H1 (cell line): ENCODE measurements around the gene CHCHD3. TPM values are rescaled to one million over a fixed set of nuclear protein-coding genes. Genes with fewer than 3 reads are reported as not detected.

Experiments used
- polyA plus RNA-seq, 7 experiments: library from polyadenylated mRNA; depleted of rRNA in 3 of 7; stranded (reverse) in 5 of 7; unstranded in 2 of 7; fragments of >200 nt in 5 of 7; fragments of 200-250 nt in 2 of 7; gene quantifications; 1 replicate in 5 of 7; 2 replicates in 1 of 7; 4 replicates in 1 of 7; pipeline versions ENCODE4 v1.2.1 to v1.2.3, GENCODE V29; 2011 to 2013; ENCODE audit warnings: missing spikeins in 2 of 7, mixed read lengths in 2 of 7
- total RNA-seq: library from RNA; stranded (reverse); fragmentation: NEBNext Ultra II Directional; extraction: Animal tissue kit (Norgen Biotek cat#: 25700); gene quantifications from 2 replicates; pipeline ENCODE4 v1.2.1, GENCODE V29; 2021
- TF ChIP-seq, protein P1 (sequence below): fragments of 300-600 bp; sonication (generic); IDR thresholded peaks from 2 replicates; pipeline ENCODE4 v1.7.1; 2012; ENCODE audit warnings: low read length, moderate library complexity, mild to moderate bottlenecking, inconsistent platforms; ENCODE audit not compliant: insufficient replicate concordance

The CHCHD3 gene
- total and polyA plus RNA-seq, 2 of the 8 experiments (the other 6 are each of a cell fraction or from before 2014, with no cell fraction given), result 42.9 to 137 TPM

DNA sequence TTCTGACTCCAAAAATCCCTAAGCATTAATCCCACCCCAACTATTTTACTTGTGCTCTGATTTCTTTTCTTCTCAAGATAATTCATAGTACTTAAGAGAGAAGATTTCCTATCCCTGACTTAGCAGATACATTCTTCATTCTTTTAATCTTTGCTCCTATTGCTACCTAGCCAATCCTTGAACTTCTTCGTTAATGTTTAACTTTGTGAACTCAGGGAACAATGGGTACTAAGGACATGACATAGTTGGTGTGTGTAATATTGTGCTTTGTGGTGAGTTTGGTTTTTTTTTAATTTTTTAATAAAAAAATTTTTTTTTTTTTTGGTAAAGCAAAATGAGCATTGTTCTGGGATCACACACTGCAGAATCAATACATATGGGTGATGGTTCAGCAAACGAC lies 166.2 kb downstream of the CHCHD3 start (continued):
- TF ChIP-seq, protein P1, sequence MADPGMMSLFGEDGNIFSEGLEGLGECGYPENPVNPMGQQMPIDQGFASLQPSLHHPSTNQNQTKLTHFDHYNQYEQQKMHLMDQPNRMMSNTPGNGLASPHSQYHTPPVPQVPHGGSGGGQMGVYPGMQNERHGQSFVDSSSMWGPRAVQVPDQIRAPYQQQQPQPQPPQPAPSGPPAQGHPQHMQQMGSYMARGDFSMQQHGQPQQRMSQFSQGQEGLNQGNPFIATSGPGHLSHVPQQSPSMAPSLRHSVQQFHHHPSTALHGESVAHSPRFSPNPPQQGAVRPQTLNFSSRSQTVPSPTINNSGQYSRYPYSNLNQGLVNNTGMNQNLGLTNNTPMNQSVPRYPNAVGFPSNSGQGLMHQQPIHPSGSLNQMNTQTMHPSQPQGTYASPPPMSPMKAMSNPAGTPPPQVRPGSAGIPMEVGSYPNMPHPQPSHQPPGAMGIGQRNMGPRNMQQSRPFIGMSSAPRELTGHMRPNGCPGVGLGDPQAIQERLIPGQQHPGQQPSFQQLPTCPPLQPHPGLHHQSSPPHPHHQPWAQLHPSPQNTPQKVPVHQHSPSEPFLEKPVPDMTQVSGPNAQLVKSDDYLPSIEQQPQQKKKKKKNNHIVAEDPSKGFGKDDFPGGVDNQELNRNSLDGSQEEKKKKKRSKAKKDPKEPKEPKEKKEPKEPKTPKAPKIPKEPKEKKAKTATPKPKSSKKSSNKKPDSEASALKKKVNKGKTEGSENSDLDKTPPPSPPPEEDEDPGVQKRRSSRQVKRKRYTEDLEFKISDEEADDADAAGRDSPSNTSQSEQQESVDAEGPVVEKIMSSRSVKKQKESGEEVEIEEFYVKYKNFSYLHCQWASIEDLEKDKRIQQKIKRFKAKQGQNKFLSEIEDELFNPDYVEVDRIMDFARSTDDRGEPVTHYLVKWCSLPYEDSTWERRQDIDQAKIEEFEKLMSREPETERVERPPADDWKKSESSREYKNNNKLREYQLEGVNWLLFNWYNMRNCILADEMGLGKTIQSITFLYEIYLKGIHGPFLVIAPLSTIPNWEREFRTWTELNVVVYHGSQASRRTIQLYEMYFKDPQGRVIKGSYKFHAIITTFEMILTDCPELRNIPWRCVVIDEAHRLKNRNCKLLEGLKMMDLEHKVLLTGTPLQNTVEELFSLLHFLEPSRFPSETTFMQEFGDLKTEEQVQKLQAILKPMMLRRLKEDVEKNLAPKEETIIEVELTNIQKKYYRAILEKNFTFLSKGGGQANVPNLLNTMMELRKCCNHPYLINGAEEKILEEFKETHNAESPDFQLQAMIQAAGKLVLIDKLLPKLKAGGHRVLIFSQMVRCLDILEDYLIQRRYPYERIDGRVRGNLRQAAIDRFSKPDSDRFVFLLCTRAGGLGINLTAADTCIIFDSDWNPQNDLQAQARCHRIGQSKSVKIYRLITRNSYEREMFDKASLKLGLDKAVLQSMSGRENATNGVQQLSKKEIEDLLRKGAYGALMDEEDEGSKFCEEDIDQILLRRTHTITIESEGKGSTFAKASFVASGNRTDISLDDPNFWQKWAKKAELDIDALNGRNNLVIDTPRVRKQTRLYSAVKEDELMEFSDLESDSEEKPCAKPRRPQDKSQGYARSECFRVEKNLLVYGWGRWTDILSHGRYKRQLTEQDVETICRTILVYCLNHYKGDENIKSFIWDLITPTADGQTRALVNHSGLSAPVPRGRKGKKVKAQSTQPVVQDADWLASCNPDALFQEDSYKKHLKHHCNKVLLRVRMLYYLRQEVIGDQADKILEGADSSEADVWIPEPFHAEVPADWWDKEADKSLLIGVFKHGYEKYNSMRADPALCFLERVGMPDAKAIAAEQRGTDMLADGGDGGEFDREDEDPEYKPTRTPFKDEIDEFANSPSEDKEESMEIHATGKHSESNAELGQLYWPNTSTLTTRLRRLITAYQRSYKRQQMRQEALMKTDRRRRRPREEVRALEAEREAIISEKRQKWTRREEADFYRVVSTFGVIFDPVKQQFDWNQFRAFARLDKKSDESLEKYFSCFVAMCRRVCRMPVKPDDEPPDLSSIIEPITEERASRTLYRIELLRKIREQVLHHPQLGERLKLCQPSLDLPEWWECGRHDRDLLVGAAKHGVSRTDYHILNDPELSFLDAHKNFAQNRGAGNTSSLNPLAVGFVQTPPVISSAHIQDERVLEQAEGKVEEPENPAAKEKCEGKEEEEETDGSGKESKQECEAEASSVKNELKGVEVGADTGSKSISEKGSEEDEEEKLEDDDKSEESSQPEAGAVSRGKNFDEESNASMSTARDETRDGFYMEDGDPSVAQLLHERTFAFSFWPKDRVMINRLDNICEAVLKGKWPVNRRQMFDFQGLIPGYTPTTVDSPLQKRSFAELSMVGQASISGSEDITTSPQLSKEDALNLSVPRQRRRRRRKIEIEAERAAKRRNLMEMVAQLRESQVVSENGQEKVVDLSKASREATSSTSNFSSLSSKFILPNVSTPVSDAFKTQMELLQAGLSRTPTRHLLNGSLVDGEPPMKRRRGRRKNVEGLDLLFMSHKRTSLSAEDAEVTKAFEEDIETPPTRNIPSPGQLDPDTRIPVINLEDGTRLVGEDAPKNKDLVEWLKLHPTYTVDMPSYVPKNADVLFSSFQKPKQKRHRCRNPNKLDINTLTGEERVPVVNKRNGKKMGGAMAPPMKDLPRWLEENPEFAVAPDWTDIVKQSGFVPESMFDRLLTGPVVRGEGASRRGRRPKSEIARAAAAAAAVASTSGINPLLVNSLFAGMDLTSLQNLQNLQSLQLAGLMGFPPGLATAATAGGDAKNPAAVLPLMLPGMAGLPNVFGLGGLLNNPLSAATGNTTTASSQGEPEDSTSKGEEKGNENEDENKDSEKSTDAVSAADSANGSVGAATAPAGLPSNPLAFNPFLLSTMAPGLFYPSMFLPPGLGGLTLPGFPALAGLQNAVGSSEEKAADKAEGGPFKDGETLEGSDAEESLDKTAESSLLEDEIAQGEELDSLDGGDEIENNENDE, result no peak
